Measurements from ENCODE around the gene CFAP46.

DNA sequence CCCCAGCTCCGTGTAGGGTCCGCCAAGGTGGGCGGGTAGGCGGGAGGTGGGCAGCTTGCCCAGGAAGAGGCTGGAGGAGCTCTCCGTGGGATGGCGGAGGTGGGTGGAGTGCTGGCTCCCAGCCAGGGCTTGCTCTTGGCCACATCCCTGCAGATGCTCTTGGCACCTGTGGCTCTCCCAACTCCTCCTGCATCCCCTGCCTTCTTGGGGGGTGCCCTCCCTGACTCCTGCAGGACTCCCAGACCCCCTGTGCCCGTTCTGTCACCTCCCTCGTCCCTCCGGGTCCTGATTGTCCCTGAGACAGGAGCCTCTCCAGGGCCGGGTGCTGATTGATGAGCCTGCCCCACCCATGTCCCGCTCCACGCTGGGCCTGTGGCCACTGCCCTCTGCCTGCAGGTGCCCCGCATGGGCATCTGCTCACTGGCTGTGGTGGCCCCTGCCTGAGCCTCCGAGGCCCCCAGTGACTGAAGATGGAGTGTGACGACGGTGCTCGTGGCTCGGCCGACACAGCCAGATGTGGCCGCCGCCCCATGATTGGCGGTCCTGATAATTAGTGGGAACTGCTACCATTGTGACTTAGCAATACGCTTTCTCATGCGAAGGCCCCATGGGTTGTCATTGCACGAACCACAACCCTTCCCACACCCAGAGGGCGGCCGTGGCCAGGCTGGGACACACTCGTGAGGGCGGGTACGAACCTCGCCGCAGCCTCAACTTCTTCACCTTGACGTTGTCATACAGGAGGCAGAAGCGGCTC lies 23.6 kb downstream of the CFAP46 start:
- TF ChIP-seq, protein P1, sequence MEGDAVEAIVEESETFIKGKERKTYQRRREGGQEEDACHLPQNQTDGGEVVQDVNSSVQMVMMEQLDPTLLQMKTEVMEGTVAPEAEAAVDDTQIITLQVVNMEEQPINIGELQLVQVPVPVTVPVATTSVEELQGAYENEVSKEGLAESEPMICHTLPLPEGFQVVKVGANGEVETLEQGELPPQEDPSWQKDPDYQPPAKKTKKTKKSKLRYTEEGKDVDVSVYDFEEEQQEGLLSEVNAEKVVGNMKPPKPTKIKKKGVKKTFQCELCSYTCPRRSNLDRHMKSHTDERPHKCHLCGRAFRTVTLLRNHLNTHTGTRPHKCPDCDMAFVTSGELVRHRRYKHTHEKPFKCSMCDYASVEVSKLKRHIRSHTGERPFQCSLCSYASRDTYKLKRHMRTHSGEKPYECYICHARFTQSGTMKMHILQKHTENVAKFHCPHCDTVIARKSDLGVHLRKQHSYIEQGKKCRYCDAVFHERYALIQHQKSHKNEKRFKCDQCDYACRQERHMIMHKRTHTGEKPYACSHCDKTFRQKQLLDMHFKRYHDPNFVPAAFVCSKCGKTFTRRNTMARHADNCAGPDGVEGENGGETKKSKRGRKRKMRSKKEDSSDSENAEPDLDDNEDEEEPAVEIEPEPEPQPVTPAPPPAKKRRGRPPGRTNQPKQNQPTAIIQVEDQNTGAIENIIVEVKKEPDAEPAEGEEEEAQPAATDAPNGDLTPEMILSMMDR (conservative IDR thresholded peaks at IDR 0.05; ENCODE audit: low read length), result no peak
- TF ChIP-seq EZH2phosphoT487 (IDR thresholded peaks at IDR 0.05; ENCODE audit: borderline replicate concordance, low read depth, low read length), result no peak
